ENCODE results near the gene GYS2. TPM values are rescaled to one million over a fixed set of nuclear protein-coding genes. Genes with fewer than 3 reads are reported as not detected.

GYS2 gene
- total RNA-seq, 2 donors from 2014 or later, result not detected

GRCh38 chr12:21573733-21574358 is 30.8 kb downstream of the GYS2 start:
- intact Hi-C loops (cut with DNase I), result no loop called here
- no peak overlapping the region for H3K4me3 ChIP-seq
- TF ChIP-seq CTCF (IDR thresholded peaks at IDR 0.05) (no peak), POLR2A (IDR thresholded peaks at IDR 0.05) (no peak)
- H3K9me3 ChIP-seq, result no peaks in the 10 kb centered on the region
- 51 to 57% methylated on average over 4 of the region's 4 CpGs for WGBS, 2 donors
- H3K4me1 ChIP-seq, result no peaks in the 10 kb centered on the region
- ATAC-seq (no peak), DNase-seq (no peak)
- H3K27me3 ChIP-seq, result no peaks in the 10 kb centered on the region
- H3K27ac ChIP-seq, result no peak overlapping the region
- no peaks in the 10 kb centered on the region for H3K36me3 ChIP-seq (replicated peaks in 1 of 2; ENCODE audit: insufficient read depth in 1 of 2, low read depth in 2 of 2)

- Histone ChIP-seq H3K36me3 (replicated peaks in 1 of 2; ENCODE audit: insufficient read depth in 1 of 2, low read depth in 2 of 2) (no peaks in the 10 kb centered on the region), H3K4me1 (peaks cover 7% of the 10 kb centered on the region), H3K9me3 (no peaks in the 10 kb centered on the region), H3K27ac (no peak overlapping the region), H3K27me3 (no peaks in the 10 kb centered on the region), H3K4me3 (no peak overlapping the region)
- ATAC-seq (no peak), DNase-seq (no peak)
- intact Hi-C loops (cut with DNase I), result no loop called here
- TF ChIP-seq CTCF (IDR thresholded peaks at IDR 0.05) (no peak), POLR2A (IDR thresholded peaks at IDR 0.05) (no peak)
- WGBS, 2 donors, result 59 to 82% methylated on average over 5 of the region's 5 CpGs
These were observed 33.6 kb downstream of the GYS2 start for GRCh38 chr12:21571046-21571445.

GRCh38 chr12:21568115-21568514 is 36.5 kb downstream of the GYS2 start:
- WGBS, 2 donors, result 79 to 86% methylated on average over 4 of the region's 4 CpGs
- Histone ChIP-seq H3K4me1 (peaks cover 16% of the 10 kb centered on the region), H3K27ac (no peak overlapping the region), H3K36me3 (replicated peaks in 1 of 2; ENCODE audit: insufficient read depth in 1 of 2, low read depth in 2 of 2) (no peaks in the 10 kb centered on the region), H3K4me3 (no peak overlapping the region), H3K9me3 (no peaks in the 10 kb centered on the region), H3K27me3 (no peaks in the 10 kb centered on the region)
- DNase-seq (no peak), ATAC-seq (no peak)
- intact Hi-C loops (cut with DNase I), result no loop called here
- no peak for TF ChIP-seq POLR2A (IDR thresholded peaks at IDR 0.05)
- TF ChIP-seq CTCF (IDR thresholded peaks at IDR 0.05), result no peak

GRCh38 chr12:21566907-21567394 is 37.7 kb downstream of the GYS2 start:
- intact Hi-C loops (cut with DNase I), result no loop called here

More at GRCh38 chr12:21566907-21567394, 37.7 kb downstream of the GYS2 start:
- H3K9me3 ChIP-seq, result no peaks in the 10 kb centered on the region
- ATAC-seq, result no peak
- whole genome bisulfite sequencing, 2 donors, result 87 to 90% methylated on average over 3 of the region's 3 CpGs
- H3K4me1 ChIP-seq, result peaks cover 22% of the 10 kb centered on the region
- H3K27me3 ChIP-seq, result no peaks in the 10 kb centered on the region
- no peak for DNase-seq
- no peak overlapping the region for H3K4me3 ChIP-seq
- no peaks in the 10 kb centered on the region for H3K36me3 ChIP-seq (replicated peaks in 1 of 2; ENCODE audit: insufficient read depth in 1 of 2, low read depth in 2 of 2)
- no peak overlapping the region for H3K27ac ChIP-seq
- TF ChIP-seq POLR2A (IDR thresholded peaks at IDR 0.05) (no peak), CTCF (IDR thresholded peaks at IDR 0.05) (no peak)

All from body of pancreas (tissue), 4 donors.